ENCODE results near the gene CACNG4. TPM values are rescaled to one million over a fixed set of nuclear protein-coding genes. Genes with fewer than 3 reads are reported as not detected.

The CACNG4 gene
- total and polyA plus RNA-seq, 4 donors, result 2.3 to 9.4 (median 4.1) TPM

DNA sequence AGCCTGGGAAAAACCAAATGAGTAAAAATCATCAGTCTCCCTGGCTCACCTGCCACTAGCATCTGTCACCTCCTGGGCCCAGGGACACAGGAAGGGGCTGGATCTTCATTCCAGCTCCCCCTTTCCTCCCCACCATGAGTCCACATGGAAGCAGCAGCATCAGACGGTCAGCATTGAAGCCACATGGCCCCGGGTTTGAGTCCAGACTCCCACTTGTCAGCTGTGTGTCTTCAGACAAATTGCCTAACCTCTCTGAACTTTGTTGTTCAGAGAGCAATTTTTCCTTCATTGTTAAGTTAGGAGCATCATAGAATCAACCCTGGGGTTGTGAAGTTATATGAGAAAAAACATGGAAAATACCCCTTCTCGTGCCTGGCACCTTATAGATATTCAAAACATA is 10.7 kb downstream of the CACNG4 start:
- no peak overlapping the region for H3K27ac ChIP-seq (ENCODE audit: low read depth in 1 of 2, low read length in 1 of 2)
- H3K27me3 ChIP-seq (ENCODE audit: control insufficient read depth in 3 of 3, insufficient read depth in 3 of 3, low read length in 2 of 3), result peaks cover 0 to 3% (median 3%) of the 10 kb centered on the region in 3 donors
- H3K9me3 ChIP-seq (ENCODE audit: control insufficient read depth in 4 of 4, insufficient read depth in 3 of 4, low read length in 3 of 4), result peaks cover 0 to 3% (median 0%) of the 10 kb centered on the region in 4 donors
- no peak overlapping the region for H3K9ac ChIP-seq (ENCODE audit: insufficient read depth in 1 of 2, low read length in 2 of 2)
- no peak overlapping the region for H3K4me3 ChIP-seq
- TF ChIP-seq, protein P1, sequence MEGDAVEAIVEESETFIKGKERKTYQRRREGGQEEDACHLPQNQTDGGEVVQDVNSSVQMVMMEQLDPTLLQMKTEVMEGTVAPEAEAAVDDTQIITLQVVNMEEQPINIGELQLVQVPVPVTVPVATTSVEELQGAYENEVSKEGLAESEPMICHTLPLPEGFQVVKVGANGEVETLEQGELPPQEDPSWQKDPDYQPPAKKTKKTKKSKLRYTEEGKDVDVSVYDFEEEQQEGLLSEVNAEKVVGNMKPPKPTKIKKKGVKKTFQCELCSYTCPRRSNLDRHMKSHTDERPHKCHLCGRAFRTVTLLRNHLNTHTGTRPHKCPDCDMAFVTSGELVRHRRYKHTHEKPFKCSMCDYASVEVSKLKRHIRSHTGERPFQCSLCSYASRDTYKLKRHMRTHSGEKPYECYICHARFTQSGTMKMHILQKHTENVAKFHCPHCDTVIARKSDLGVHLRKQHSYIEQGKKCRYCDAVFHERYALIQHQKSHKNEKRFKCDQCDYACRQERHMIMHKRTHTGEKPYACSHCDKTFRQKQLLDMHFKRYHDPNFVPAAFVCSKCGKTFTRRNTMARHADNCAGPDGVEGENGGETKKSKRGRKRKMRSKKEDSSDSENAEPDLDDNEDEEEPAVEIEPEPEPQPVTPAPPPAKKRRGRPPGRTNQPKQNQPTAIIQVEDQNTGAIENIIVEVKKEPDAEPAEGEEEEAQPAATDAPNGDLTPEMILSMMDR (IDR thresholded peaks at IDR 0.05; ENCODE audit: control extremely low read depth, extremely low read depth), result no peak
- no peaks in the 10 kb centered on the region for H3K36me3 ChIP-seq (ENCODE audit: control insufficient read depth in 4 of 4, insufficient read depth in 4 of 4, low read length in 4 of 4)
- WGBS, 2 donors, result 86 to 95% methylated on average over 3 of the region's 3 CpGs
- DNase-seq (no peak), ATAC-seq (ENCODE audit: insufficient read depth, low FRiP score) (no peak)
- H3K4me1 ChIP-seq (ENCODE audit: control insufficient read depth in 5 of 5, insufficient read depth in 5 of 5, low read length in 5 of 5), result peaks cover 0 to 11% (median 5%) of the 10 kb centered on the region in 5 donors

DNA sequence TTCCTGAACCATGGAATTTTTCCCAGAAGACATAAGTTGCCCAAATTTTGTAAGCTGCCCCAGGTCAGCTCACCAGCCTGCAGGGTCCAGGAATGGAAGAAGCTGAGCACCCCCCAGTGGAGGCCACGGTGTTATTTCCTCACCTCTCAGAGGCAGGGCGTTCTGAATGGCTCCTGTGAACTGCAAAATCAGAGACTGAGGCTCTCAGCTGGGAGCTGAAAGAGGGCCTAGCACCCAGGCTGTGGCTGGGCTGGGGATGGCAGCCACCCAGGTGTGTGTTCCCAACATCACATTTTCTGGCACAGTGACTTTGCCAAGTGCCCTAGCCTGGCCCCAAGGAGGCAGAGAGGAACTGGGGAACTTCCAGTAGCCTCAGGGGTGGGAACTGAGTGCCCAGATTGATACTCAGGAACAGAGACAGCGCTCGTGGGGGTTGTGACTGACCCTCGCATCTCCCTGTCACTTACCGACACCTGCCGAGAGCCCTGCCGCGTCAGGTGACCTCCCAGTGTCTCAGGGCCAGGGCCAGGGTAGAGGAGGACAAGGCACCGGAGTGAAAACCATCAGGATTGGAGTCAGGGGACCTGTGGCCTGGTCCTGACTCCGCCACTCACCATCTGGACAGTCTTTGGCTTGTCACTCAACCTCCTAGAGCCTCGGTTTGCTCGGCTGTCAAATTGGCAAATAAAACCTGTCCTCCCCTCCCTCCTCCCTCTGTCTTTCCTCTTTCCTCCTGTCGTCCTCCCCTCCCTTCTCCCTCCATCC is 11.3 kb downstream of the CACNG4 start:
- H3K4me1 ChIP-seq (ENCODE audit: control insufficient read depth in 5 of 5, insufficient read depth in 5 of 5, low read length in 5 of 5), result peaks cover 0 to 11% (median 5%) of the 10 kb centered on the region in 5 donors
- no peaks in the 10 kb centered on the region for H3K36me3 ChIP-seq (ENCODE audit: control insufficient read depth in 4 of 4, insufficient read depth in 4 of 4, low read length in 4 of 4)
- H3K9ac ChIP-seq (ENCODE audit: insufficient read depth in 1 of 2, low read length in 2 of 2), result no peak overlapping the region
- 52 to 57% methylated on average over 14 of the region's 14 CpGs for WGBS, 2 donors
- peaks cover 0 to 3% (median 3%) of the 10 kb centered on the region in 3 donors for H3K27me3 ChIP-seq (ENCODE audit: control insufficient read depth in 3 of 3, insufficient read depth in 3 of 3, low read length in 2 of 3)
- peaks cover 0 to 3% (median 0%) of the 10 kb centered on the region in 4 donors for H3K9me3 ChIP-seq (ENCODE audit: control insufficient read depth in 4 of 4, insufficient read depth in 3 of 4, low read length in 3 of 4)
- DNase-seq (no peak), ATAC-seq (ENCODE audit: insufficient read depth, low FRiP score) (no peak)
- no peak overlapping the region for H3K4me3 ChIP-seq
- TF ChIP-seq, protein P1 (IDR thresholded peaks at IDR 0.05; ENCODE audit: control extremely low read depth, extremely low read depth), result no peak
- H3K27ac ChIP-seq (ENCODE audit: low read depth in 1 of 2, low read length in 1 of 2), result no peak overlapping the region

DNA sequence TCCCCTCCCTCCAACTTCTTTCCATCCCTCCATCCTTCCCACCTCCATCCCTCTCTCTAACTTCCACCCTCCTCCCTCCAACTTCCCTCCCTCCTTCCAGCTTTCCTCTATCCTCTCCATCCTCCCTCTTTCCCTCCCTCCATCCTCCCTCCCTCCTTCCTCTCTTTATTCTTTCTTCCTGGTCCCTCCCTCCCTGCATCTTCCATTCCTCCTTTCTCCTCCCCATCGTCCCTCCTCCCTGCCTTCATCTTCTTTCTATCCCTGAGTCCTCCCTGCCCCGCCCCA is 11.8 kb downstream of the CACNG4 start:
- 58 to 60% methylated on average over 2 of the region's 2 CpGs for WGBS, 2 donors
- Histone ChIP-seq H3K9me3 (ENCODE audit: control insufficient read depth in 4 of 4, insufficient read depth in 3 of 4, low read length in 3 of 4) (peaks cover 0 to 3% (median 0%) of the 10 kb centered on the region in 4 donors), H3K27ac (ENCODE audit: low read depth in 1 of 2, low read length in 1 of 2) (no peak overlapping the region), H3K9ac (ENCODE audit: insufficient read depth in 1 of 2, low read length in 2 of 2) (no peak overlapping the region), H3K4me3 (no peak overlapping the region), H3K4me1 (ENCODE audit: control insufficient read depth in 5 of 5, insufficient read depth in 5 of 5, low read length in 5 of 5) (peaks cover 0 to 11% (median 5%) of the 10 kb centered on the region in 5 donors), H3K27me3 (ENCODE audit: control insufficient read depth in 3 of 3, insufficient read depth in 3 of 3, low read length in 2 of 3) (peaks cover 0 to 5% (median 3%) of the 10 kb centered on the region in 3 donors), H3K36me3 (ENCODE audit: control insufficient read depth in 4 of 4, insufficient read depth in 4 of 4, low read length in 4 of 4) (no peaks in the 10 kb centered on the region)
- ATAC-seq (ENCODE audit: insufficient read depth, low FRiP score), result no peak
- TF ChIP-seq, protein P1 (IDR thresholded peaks at IDR 0.05; ENCODE audit: control extremely low read depth, extremely low read depth), result no peak
- DNase-seq, result no peak

Data from lung (tissue), 12 donors.